Activated T-helper 1 cell treated with Interleukin-2 at 50 U/mL for 16 hours (primary cell): ENCODE results near the gene RNPS1.

Experiments
- DNase-seq: peaks from one replicate; pipeline ENCODE4 v3.0.0-alpha.2; 2020; ENCODE audit warnings: low read depth

RNPS1 gene

GRCh38 chr16:2235695-2236336, 32.1 kb downstream of the RNPS1 start:
- DNase-seq = no peak

GRCh38 chr16:2235234-2235651, 32.7 kb downstream of the RNPS1 start:
- no peak for DNase-seq

DNA sequence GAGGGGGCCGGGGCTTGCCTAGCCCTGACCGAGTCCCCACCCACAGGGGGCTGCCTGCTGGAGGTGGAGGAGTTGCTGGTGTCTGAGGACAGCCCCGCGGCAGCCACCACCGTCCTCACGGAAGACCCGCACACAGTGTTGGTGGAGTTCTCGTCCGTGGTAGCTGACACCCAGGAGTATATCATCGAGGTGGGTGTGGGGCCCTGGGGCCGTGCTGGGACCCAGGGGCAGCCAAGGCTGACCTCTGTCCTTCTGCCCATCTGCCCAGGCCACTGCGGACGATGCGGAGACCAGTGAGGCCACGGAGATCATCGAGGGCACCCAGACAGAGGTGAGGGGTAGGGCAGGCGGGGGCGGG, 33.1 kb downstream of the RNPS1 start:
- no peak for DNase-seq

GRCh38 chr16:2233872-2234812, 33.8 kb downstream of the RNPS1 start:
- no peak for DNase-seq

DNA sequence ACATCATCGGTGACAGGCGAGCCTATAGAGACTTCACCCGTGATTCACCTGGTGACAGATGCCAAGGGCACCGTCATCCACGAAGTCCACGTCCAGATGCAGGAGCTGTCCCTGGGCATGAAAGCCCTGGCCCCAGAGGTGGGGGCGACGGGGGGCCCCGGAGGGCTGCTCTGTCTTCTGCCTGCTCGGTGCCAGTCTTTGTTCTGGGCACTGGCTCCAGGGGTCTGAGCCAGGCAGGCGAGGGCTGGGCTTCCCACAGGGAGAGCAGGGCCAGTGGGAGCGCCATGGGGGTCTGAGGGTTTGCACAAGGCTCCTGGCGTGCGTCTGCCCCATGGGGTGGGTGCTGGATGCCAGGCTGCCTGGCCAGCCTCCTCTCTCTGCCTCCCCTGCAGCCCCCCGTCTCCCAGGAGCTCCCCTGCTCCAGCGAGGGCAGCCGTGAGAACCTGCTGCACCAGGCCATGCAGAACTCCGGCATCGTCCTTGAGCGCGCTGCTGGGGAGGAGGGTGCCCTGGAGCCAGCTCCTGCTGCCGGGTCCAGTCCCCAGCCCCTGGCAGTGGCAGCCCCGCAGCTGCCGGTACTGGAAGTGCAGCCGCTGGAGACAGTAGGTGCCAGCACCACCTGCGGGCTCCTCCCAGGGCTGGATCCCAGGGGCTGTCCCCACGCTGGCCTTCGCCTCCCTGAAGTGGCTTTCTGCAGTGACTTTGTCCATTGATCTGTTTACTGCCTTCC, 34.7 kb downstream of the RNPS1 start:
- DNase-seq = no peak

DNA sequence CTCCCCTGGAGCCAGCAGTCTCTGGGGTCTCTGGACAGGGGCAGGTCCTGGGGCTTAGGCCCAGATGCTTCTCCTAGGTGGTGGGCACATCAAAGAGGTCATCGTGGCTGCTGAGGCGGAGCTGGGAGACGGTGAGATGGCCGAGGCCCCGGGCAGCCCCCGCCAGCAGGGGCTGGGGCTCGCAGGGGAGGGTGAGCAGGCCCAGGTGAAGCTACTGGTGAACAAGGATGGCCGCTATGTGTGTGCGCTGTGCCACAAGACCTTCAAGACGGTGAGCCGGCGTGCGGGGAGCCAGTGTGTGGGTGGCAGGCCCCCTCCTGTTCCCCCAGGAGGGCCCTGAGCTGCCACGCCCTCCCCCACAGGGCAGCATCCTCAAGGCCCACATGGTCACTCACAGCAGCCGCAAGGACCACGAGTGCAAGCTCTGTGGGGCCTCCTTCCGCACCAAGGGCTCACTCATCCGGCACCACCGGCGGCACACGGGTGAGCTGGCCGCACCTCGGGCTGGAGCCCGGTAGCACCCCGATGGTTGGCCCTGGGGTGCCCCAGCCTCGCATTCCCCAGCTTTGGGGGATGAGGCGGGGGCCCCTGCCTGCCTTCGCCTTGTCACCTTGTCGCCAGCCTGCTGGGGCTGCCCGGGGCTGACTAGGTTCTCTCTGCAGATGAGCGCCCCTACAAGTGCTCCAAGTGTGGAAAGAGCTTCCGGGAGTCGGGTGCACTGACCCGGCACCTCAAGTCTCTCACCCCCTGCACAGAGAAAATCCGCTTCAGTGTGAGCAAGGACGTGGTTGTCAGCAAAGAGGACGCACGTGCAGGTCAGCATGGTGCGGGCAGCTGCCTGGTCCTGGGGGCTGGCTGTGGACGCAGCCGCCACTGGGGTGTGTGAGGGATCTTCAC, 35.6 kb downstream of the RNPS1 start:
- no peak for DNase-seq

GRCh38 chr16:2231016-2231931, 36.7 kb downstream of the RNPS1 start:
- DNase-seq = no peak

GRCh38 chr16:2230376-2230775, 37.5 kb downstream of the RNPS1 start:
- no peak for DNase-seq

DNA sequence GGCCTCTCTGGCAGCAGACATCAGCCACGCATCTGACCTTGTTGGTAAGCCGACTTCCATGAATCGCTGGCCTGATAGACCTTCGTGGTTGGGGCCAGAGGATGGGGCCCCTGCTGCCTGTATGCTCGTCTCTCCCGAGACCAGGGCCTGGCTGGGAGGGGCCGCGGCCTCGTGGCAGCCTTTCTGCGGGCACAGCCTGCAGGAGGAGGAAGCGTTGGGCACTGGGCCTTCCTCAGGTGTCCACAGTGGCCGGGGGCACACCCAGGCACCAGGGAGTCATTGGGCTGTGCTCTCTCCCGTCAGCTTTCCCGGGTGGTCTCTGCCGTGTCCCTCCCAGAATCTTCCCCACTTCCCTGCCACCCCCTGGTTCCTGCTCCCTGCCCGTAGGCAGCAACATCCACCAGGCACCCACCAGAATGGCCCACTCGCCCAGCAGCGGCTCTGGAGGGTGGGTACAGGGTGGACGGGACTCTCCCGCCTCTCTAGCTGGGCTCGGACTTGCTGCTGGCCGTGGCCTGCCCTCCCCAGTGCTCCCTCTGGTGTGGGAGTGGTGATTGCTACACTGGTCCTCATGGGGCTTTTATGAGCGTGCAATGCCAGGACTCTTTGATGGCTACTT, 38.2 kb downstream of the RNPS1 start:
- DNase-seq = no peak

DNA sequence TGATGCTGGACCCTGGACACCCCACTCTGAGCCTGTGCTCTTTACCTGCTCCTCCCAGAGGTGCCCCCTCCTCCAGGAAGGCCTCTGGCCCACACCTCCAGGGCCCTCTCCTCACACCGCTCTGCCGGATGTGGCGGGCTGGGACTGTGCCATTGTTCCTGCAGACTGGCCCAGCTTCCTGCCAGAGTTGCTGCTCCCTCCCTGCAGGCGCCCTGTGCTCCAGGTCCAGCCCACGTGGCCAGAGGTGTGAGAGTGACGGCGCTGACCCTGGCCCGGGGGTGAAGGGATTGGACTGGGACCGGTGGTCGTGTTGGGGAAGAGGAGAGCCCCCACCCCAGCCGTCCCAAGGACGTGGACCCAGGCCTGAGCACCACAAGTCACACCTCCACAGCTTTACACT, 38.8 kb downstream of the RNPS1 start:
- no peak for DNase-seq

DNA sequence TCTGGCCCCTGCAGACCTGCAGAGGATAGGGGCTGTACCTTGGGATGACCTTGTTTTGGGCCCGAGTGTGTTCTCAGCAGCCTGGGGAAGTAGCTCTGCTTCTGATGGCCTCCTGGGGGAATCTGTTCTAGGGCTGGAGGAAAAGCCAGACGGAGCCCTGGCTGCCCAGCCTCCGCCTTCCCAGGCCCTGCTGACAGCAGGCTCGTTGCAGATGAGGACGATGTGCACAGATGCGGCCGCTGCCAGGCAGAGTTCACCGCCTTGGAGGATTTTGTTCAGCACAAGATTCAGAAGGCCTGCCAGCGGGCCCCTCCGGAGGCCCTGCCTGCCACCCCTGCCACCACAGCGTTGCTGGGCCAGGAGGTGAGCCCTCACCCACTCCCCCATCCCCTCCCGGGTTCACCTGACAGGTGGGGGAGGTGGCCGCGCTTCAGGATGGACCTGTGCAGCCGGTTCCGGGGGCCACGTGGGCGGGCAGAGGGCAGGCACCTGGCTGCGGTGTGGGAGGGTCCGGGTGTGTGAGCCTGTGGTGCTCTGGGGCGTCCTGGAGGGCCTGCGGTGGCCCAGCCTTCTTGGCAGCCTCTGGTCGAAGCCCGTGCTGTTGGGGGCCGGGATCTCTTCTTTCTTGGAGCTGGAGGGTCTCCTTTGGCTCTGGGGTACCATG, 39.6 kb downstream of the RNPS1 start:
- DNase-seq = no peak

DNA sequence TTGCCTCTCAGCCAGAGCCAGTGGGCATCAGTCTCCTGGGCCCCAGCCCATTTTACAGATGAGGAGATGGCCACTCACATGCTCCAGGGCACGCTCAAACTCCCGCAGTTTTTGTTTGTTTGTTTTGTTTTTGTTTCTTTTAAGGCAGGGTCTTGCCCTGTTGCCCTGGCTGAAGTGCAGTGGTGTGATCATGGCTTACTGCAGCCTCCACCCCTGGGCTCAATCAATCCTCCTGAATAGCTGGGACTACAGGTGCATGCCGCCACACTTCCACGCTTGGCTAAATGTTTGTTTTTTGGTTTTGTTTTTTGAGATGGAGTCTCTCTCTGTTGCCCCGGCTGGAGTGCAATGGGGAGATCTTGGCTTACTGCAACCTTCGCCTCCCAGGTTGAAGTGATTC, 41.0 kb downstream of the RNPS1 start:
- DNase-seq = no peak

GRCh38 chr16:2226245-2226793, 41.6 kb downstream of the RNPS1 start:
- DNase-seq = no peak

DNA sequence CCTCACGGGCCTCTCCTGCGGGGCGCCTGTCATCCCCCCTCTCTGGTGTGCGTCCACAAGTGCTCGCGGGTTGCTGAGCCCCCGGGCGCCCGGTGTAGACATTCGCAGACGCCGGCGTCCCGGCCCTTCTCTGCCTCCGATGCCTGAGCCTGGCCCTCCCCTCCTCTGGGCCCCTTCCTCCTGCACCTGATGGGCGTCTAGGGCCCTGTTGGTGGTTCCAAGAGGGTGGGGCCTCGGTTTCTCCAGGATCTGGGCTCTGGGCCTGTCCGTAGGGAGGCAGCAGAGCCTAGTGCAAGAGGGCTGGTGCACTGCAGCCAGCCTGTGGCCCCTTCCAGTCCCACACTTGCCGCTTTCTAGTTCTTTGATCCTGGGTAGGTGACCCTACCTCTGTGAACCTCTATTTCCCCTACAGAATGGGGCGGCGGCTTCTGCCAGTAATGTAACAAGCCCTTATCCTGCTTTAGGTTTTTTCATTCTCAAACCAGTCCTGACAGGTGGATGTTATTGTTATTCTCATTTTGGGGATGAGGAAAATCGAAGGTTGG, 43.9 kb downstream of the RNPS1 start:
- no peak for DNase-seq

DNA sequence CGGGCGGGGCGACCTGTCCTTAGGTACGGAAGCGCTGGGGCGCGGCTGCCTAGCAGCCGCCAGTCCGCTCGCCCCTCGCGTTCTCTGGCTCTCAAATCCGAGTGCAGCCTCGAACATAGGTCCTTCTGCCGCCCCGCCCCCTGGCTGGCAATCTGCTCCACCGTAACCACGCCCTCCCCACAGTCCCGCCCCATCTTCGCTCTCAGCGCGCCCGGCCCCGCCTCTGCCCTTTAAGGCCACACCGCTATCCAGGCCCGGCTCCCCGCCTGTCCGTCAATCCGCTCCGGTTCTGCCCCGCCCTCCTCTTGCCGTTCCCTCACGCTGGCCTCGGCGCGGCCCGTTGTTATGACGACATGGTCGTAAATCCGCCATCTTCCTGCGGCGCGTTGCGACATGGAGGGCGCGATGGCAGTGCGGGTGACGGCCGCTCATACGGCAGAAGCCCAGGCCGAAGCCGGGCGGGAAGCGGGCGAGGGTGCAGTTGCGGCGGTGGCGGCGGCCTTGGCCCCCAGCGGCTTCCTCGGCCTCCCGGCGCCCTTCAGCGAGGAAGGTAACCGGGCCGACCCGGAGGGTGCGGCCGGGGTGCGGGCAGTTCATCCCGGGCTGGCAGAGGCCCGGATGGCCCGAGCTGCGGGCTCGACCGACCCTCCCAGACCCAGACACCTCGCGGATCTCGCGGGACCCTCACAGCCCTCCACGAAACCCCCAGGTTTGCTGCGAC, 44.5 kb downstream of the RNPS1 start, which contains the start of gene E4F1:
Gene E4F1 (plus strand): TSS at position 371 of the 721 bp plus-strand sequence. CDS start 23 bp downstream, at position 394.
- DNase-seq = peak; percentile 98

- DNase-seq = no peak
Measured at GRCh38 chr16:2216330-2216729, 51.6 kb downstream of the RNPS1 start.

- DNase-seq = no peak
Measured at GRCh38 chr16:2214719-2214968, 53.3 kb downstream of the RNPS1 start, which contains the start of gene PGP. Gene PGP (minus strand): TSS chr16:2214840. CDS start chr16:2214777, 63 bp downstream.
